NCI-H526 treated with DMSO at 0.1 percent for 48 hours (cell line): Measurements from ENCODE around the gene VSIG10L2.

ENCODE experiments used
- DNase-seq: peaks from one replicate; lab custom pipeline; 2025; lab: John Stamatoyannopoulos, UW

Gene VSIG10L2

DNA sequence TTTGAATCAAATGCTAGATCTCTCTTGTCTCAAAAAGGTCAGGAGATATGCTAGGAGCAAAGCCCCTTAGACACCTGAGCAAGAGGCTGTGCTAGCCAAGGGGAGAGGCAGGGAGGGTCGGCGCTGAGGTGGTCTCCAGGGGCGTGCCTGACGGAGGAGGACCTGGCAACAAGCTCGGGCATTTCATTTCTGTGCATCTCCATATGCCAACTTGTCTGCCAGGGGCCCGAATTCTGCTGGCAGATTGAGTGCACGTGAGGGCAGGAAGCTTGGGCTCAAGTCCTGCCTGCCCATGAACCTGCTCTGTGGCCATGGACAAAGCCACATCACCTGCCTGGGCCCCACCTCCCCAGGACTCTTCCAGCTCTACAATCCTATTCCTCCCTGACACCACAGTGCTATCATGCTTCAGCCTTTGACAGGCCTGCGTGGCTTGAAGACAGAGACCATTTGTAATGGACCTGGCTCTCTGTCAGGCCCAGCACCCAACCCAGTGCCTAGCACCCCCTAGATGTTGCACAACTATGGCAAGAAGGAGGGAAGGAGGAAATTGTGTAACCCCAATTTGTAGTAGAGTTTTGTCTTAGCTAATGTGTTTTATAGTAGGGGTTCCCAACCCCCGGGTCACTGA lies 16.3 kb upstream of the VSIG10L2 start:
- DNase-seq, result no peak

- DNase-seq, result no peak
Measured at GRCh38 chr11:125930076-125930450, 15.8 kb upstream of the VSIG10L2 start.

GRCh38 chr11:125931116-125931515 lies 14.7 kb upstream of the VSIG10L2 start:
- no peak for DNase-seq

DNA sequence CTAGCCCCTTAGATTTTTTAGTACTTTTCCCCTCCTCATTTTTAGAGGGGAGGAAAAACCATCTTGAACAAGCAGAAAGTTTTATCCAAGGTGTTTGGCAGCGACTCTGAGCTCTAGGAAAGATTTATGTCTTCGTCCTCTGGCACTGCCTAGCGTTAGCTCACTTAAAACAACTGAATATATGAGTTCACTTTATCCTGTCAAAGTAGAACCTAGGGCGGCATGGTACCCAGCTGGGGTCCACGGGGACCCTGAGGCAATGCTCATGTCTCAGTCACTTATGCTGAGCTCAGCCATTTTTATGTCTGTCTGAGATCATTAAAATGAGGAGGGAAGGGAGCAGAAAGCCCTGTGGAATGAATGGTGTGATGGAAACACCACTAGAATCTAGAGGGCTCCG lies 14.2 kb upstream of the VSIG10L2 start:
- DNase-seq, result no peak

GRCh38 chr11:125932301-125932700 lies 13.5 kb upstream of the VSIG10L2 start:
- no peak for DNase-seq

DNA sequence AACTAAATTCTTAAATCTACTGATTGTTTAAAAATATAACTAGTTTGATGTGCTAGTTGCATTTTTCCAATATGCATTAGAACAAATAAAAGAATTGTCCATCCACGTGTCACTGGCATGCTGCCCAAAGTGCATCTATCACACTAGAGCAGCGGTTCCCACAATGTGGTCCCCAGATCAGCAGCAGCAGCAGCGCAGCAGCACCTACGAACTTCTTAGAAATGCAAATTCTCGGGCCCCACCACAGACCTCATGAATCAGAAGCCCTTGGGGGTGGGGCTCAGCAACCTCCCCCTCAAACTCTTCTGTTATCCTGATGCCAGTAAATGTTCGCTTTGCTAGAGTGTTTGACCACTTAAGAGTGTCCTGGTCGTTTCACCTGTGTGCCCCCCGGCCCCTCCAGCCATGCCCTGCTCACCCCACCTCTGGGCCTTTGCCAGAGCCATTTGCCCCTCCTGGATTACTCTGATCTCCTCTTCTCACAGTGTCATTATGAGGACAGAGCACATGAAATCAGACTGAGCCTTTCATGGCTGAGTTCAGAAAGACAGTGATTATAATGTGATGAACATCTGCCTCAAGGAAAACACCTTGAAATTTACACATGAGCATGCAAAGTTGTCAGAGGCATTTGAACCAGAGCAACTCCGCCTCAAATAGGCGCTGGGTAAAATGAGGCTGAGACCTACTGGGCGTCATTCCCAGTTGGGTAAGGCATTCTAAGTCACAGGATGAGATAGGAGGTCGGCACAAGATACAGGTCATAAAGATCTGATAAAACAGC lies 12.6 kb upstream of the VSIG10L2 start:
- DNase-seq, result no peak

GRCh38 chr11:125934473-125934872 lies 11.4 kb upstream of the VSIG10L2 start:
- no peak for DNase-seq

DNA sequence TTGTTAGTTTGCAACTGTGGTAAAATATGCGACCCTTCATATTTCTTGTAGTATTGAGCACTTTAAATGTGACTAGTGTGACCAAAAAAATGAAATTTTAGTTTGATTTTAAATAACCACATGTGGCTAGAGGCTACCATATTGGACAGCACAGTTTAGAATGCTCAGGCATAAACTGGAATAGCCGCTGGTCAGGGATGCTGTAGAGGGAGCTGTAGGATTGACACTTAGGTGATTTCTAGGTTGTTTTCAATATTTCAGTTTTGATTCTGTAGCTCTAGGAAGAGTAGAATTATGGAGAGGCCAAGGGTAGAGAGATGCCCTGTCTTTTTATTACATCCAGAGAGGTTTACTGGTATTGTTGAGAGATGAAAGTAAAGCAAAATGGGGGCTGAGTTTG lies 10.8 kb upstream of the VSIG10L2 start:
- DNase-seq, result no peak

DNA sequence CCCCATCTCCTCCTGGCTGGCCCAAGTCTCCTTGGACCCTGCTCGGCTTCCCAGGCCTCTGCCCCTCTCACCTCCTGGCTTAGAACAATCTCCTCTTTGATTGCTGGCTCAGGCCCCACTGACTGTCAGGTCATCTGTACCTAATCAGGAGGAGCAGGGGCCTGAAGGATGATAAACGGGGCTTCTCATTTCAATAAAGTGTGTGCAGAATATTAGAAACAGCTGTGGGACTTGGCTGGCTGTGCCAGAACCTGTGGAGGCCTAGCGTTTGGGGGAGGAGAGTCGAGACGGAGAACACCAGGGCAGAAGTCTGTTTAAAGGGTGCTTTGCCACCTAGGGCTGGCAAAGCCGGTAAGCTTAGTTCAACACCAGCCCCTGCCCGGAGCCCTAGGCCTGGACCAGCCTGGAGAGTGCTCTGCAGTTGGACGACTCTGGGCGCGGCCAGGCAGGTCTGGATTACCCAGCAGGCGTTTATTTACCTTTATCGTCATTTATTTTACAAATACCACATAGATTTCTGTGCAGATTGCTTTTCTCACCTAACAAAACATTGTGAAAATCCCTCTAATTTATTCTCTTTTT lies 10.1 kb upstream of the VSIG10L2 start:
- DNase-seq, result no peak

DNA sequence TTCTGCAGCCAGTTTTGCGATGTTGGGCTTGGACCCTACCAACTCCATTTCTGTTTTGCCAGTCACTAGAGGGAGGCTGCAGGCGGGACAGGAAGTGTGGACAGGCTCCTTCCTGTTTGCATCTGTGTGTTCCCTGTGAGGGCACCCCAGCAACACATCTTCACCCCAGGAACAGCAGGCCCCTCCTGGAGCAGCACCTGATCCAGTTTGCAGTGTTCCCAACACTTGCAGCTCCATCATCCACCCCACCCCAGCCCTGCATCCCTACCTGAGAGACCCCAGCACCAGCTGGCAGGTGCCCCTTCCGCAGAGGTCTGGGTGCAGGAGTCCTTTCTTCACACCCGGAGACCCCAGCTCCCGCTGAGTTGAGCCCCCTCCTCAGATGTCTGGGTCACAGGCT lies 7.4 kb upstream of the VSIG10L2 start:
- DNase-seq, result no peak

DNA sequence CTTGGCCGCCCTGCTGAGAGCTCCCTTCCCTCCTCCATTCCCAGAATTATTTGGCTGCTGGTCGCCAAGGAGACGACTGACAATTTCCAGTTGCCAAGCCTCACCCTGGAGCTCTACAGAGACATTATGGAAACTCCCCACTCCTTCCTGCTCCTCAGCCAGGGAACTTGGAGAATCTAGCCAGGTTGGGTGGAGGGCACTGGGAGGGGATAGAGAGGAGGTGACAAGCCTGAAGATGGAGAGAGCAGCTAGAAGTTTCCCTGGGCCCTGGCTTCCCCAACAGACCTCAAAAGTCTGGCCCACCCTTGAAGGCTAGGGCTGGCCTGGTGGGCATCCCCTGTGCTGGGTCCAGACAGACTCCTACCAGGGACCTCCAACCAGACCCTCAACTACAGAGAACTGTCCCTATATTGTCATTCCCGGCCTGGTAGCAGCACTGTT lies 6.7 kb upstream of the VSIG10L2 start:
- DNase-seq, result no peak

DNA sequence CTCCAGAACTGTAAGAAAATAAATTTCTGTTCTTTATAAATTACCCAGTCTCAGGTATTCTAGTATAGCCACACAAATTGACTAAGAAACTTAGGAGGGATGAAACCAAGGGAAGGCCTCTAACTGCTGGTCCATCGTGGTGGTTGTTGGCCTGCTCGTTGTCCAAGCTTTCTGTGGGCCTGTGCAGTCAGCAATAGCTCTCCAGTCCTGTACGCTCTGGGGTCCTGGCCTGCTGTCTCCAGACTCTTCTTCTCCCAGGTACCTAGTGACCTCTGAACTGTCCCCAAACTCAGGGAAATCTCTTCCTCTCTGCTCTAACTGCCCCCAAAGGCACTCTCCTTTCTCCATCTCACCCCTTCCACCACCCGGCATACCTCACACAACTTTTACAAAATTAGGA lies 5.7 kb upstream of the VSIG10L2 start:
- no peak for DNase-seq

- no peak for DNase-seq
Measured at GRCh38 chr11:125941267-125941618, 4.6 kb upstream of the VSIG10L2 start.

- DNase-seq, result peak; percentile 86
Measured at GRCh38 chr11:125941619-125942611, 3.9 kb upstream of the VSIG10L2 start.

DNA sequence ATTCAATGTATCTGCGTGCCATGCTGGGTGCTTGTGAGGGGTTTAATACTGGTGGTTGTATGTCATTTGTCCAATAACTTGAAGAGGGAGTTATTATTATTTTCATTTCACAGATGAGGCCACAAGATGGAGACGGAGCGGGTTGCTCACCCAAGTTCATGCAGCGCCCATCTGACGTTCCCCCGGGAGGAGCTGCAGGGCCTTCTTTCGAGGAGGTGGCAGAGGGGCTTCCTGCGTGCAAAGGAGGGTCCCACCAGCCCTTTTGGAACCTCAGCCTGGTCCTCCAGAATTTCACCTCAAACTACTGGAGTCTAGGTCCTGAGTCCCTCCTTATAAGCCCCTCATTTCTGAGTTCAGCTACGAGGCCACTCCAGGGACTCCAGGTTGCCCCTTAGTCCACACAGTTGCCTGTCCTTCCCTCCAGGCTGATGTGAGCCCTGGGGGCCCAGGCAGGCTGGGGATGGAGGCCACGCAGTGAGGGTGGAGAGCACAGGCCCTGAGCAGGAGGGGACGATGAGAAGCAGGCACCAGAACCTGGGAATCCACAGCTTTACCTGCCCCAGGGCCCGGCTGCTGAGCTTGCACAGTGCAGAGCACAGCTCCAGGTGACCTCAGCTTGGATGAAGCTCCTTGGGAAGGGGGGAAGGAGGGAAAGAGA lies 2.9 kb upstream of the VSIG10L2 start:
- no peak for DNase-seq

- DNase-seq, result no peak
Measured at GRCh38 chr11:125943661-125944349, 2.0 kb upstream of the VSIG10L2 start.

DNA sequence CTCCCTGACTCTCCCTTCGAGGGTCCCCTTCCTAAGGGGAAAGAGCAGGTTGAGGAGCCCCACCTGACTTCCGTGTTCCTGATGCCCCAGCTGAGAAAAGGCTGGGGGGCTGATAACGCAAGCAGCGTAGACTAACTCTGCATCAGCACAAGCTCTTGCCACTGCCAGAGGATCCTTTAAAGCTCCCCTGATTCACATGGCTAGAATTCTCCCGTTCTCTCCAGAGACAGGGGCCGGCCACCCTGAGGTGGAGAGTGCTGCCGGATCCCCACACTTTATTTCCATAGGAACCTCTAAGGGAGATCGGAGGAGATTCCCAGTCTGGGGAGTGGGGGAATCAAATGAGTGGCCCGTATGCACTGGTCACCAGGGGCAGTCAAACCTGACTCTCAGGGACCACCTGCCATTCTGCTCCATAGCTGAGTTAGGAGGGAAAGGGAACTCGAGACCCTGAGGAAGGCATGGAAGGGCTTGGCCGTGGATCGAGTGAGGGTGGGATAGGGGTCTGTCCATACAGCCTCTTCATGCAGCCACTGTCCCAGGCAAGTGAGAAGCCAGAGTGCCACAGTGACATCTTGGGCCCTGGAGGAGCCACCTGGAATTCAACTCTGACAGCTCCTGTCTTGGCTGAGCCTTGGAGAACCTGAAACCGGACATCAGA lies 1.4 kb upstream of the VSIG10L2 start:
- DNase-seq, result no peak

- no peak for DNase-seq
Measured at GRCh38 chr11:125945011-125945796, 640 bp upstream of the VSIG10L2 start.

DNA sequence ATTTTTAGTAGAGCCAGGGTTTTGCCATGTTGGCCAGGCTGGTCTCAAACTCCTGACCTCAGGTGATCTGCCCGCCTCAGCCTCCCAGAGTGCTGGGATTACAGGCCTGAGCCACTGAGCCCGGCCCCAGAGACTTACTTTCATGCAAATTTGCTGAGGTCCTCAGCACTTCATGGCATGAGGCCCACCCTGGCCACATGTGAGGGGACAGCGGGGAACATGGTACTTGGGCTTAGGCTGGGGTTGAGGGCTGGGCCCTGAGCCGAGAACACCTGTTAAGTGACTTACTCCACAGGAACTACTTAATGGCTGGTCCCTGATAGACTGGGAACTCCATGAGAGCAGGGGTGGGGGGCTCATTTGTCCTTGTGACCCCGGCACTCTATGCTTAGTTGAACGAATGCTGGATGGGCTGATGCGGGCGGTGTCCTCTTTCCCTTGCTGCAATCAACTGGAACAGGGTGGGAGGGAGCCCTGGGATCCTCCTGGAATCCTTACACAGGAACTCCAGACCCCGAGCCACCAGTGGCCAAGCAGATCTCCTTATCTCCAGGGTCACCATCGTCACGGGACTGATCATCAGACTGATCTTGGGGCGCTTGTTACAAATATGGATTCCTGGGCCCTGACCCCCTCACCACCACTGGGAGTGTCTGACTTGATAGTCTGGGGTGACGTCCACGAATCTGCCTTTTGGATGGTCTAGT lies 1.0 kb downstream of the VSIG10L2 start:
- DNase-seq, result no peak
